A673 (cell line): ENCODE measurements around the gene NTN1.

Experiments
- EZH2 ChIP-seq: fragments of 200-600 bp; sonication (generic); IDR thresholded peaks from 2 replicates; pipeline ENCODE4 v1.6.1; 2017; ENCODE audit warnings: borderline replicate concordance, low read depth, mild to moderate bottlenecking, mixed read lengths, antibody characterized with exemption, low read length; ENCODE audit not compliant: poor library complexity, severe bottlenecking
- TF ChIP-seq, protein P1 (sequence below): fragments of 300-800, 200-600 bp; sonication (generic); conservative IDR thresholded peaks from 2 replicates; pipeline ENCODE4 v1.5.1; 2017; ENCODE audit warnings: low read depth, mild to moderate bottlenecking, antibody characterized with exemption, low read length, moderate library complexity, mixed read lengths

- TF ChIP-seq, protein P1, sequence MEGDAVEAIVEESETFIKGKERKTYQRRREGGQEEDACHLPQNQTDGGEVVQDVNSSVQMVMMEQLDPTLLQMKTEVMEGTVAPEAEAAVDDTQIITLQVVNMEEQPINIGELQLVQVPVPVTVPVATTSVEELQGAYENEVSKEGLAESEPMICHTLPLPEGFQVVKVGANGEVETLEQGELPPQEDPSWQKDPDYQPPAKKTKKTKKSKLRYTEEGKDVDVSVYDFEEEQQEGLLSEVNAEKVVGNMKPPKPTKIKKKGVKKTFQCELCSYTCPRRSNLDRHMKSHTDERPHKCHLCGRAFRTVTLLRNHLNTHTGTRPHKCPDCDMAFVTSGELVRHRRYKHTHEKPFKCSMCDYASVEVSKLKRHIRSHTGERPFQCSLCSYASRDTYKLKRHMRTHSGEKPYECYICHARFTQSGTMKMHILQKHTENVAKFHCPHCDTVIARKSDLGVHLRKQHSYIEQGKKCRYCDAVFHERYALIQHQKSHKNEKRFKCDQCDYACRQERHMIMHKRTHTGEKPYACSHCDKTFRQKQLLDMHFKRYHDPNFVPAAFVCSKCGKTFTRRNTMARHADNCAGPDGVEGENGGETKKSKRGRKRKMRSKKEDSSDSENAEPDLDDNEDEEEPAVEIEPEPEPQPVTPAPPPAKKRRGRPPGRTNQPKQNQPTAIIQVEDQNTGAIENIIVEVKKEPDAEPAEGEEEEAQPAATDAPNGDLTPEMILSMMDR = no peak
- TF ChIP-seq EZH2 = no peak
Observed at GRCh38 chr17:9219631-9220397, 198.5 kb downstream of the NTN1 start.
